HG03135 (cell line): ENCODE measurements around the gene WFDC12.
"Not testable (repeated sequence)": the region's sequence is repeated elsewhere in the genome, so short reads cannot be mapped to it uniquely, and the experiment has no call there.

Experiments used
- ATAC-seq: cut with Tn5 transposase; IDR thresholded peaks from one replicate; pipeline ENCODE4 v1.9.1; 2021; ENCODE audit warnings: mild to moderate bottlenecking, moderate library complexity; ENCODE audit not compliant: unreplicated experiment

The WFDC12 gene, protein sequence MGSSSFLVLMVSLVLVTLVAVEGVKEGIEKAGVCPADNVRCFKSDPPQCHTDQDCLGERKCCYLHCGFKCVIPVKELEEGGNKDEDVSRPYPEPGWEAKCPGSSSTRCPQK

DNA sequence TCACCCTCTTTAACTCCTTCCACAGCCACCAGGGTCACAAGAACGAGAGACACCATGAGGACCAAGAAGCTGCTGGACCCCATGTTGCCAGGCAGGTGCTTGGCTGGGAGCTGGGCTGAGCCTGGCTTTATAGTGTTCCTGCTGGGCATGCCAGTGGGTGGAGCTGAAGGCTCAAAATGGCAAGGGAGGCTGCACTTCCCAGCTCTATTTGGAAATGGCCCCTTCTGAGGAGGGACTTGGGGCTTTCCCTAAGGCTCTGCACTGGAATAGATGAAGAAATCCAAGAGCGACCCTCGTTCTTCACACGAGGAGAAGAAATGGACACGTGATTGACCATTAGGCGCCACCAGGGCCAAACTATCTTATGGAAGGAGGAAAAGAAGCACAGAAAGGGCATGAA is at the start of gene WFDC12:
WFDC12 (minus strand) TSS at position 101 of the 400 bp plus-strand sequence; CDS start at position 83, 18 bp downstream.
- ATAC-seq = no peak

DNA sequence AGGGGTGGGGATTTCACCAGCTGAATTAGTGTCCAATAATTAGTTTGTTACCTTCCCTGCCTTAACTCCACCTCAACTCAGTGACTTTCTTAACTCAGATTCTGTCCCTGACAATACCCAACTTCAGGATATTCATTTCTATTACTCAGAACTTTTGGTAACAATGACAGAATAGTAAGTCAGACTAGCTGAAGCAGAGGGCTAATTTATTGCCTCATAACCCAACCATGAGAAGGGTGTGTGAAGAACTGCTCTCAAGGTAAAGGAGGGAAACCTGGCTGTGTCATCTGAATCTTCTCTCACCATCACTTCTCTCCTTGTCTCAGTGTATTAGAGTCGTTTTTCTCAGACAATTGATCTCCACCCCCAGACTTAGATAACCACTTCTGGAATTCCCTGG is 49.3 kb upstream of the WFDC12 start:
- ATAC-seq = no peak

DNA sequence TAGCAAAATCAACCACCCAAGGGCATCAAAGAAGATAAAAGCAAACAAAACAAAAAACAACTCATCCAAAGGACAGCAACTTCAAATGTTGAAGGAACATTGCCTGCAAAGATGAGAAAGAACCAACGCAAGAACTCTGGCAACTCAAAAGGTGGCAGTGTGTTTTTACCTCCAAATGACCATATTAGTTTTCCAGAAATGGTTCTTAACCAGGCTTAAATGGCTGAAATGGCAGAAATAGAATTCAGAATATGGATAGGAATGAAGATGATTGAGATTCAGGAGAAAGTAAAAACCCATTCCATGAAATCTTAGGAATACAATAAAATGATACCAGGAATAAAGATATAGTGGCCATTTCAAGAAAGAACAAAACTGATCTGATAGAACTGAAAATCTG is 40.6 kb upstream of the WFDC12 start:
- ATAC-seq = no peak

DNA sequence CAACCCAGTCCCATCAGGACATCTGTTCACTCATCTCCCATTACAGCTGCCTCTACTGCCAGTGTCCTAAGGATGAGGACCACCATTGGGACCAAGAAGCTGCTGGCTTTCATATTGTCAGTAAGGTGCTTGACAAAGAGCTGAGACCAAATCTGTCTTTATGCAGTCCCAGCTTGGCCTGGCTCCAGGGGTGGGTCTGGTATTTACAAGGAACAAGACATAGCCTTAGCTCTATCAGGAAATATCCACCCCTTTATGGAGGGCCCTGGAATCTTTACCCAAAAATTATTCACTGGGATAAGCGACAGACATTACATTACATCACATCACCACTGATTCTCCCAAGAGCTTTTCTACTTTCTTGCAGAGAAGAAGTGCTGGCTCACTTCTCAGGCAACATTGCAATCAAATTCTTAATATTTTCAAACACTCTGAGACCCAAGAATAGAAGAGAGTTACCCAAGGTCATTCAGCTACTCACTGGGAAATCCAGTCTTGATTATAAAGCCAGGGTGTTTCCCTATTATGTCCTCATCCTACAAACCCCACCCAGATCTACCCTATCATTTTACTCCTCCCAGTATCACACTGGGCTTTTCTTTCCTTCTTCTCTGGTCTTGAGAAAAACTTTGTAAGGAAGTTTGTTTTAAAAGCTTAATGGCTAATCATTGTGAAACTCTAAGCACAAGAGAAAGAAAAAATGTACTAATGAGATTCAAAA is 39.0 kb upstream of the WFDC12 start:
- no peak for ATAC-seq

DNA sequence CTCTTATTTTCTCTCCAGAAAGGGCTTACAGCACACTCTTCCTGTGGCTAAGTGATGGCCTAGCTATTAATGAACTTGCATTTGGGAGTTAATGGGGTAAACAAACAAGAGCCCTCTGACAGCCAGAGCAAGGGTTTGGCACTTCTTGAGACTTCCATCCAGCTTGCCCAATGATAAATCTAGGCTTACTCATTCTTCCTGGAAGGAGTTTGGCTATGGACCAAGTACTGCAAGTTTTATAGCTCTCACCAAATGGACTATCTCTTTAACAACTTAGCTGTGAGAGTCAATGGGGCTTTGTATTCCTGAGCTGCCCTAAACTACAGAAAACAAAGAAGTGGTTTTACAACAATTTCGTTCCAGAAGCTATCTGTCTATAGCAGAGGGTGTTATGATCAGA is 33.7 kb upstream of the WFDC12 start:
- no peak for ATAC-seq

DNA sequence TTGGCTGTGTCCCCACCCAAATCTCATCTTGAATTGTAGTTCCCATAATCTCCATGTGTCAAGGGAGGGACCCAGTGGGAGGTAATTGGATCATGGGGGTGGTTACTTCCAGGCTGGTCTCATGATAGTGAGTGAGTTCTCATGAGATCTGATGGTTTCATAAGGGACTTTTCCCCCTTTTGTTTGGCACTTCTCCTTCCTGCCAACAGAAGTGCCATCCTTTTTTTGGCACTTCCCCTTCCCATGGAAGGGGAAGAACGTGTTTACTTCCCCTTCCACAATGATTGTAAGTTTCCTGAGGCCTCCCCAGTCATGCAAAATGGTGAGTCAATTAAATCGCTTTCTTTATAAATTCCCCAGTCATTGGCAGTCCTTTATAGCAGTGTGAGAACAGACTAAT is 32.4 kb upstream of the WFDC12 start:
- ATAC-seq = no peak

DNA sequence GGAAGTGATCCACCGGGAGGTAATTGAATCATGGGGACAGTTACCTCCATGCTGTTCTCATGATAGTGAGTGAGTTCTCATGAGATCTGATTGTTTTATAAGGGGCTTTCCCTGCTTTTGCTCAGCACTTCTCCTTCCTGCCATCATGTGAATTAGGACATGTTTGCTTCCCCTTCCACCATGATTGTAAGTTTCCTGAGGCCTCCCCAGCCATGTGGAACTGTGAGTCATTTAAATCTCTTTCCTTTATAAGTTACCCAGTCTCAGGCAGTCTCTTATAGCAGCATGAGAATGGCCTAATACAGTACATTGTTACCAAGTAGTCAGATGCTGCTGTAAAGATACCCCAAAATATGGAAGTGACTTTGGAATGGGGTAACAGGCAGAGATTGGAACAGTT is 30.5 kb upstream of the WFDC12 start:
- not testable (repeated sequence) for ATAC-seq

DNA sequence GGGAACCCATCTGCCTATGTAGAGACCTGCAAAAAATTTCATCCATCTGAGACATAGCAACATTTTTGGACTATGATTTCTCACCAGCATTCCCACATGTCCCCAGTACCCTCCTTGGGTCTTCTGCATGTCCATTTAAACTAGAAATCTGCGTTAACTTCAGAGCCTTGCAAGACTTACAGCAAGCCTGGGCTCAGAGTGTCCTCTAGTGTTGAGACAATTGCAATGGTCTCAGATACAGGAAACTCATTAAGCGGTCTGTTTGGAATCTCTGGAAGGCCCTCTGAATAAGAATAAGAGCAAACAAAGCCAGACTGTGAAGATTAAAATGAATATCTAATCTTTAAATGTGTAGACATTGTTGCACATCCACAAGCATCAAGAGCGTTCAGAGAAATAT is 29.9 kb upstream of the WFDC12 start:
- ATAC-seq = no peak

DNA sequence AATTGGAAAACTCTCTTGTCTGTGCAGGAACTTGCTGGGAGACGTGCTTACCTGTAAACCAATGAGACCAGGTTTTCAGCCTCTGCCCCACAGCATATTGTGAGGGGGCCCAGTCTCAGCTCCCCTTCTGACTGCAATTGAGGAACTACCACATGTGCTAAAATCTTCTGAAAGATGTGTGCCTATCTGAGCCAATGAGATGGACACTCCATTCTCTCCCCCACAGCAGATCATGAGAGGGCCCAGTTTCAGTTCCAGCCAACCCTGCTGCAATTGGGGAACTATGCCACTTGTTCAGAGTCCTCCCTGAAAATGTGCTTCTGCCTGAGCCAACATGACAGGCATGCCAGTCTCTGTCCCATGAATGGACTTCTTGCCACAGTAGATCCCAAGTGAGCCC is 29.5 kb upstream of the WFDC12 start:
- ATAC-seq = no peak

DNA sequence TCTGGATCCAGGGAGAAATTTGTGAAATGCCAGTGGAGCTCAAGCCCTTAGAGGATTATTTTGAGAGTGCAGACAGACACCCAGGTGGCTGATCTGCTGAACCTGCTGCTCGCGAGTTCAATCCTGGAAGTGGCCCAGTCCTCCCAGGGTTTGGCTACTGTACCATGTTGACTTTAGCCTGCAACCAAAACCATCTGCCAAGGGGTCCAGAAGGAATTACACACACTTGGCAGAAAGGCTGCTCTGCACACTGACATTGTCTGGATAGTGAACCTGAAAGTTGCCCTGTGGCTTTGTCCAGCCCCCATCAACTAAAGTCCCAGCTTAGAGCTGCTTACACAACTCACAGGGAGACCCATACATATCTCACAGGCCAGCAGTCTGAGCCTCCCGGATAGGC is 28.9 kb upstream of the WFDC12 start:
- ATAC-seq = no peak

DNA sequence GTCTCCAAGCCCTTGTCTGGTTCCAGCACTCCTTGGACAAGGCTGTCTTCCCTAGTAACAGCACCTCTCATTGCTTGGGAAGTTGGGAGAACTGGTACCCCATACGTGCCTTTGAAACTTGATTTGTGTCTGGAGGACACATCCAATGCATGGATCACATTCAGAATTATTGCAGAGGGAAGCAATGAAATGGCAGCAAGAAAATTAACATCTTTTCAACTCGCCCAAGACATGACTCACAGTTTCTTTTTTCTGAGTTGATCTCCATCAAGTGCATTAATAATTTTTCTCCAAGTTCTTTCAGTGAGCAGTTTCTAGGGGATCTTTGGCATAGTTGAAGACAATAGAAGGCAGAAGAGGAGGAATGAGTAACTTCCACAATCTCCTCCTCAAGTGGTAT is 28.1 kb upstream of the WFDC12 start:
- no peak for ATAC-seq

DNA sequence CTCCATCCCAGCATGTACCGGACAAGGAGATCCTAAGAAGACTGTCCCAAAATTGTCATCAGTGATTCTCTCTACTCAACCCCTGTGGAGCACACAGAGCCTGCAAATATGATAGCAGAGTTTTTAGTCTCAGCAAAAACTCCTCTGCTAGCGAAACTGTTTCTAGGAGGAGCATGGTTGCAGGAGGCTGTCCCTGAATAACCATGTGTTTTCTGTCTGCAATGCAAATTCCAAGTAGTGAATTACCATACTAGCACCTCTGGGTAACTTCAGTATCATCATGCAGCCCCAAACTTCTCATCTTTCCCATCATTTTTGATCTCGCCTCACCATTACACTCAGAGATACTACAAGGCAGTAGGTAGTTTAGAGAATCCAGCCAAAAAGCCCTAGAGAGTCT is 24.8 kb upstream of the WFDC12 start:
- no peak for ATAC-seq

DNA sequence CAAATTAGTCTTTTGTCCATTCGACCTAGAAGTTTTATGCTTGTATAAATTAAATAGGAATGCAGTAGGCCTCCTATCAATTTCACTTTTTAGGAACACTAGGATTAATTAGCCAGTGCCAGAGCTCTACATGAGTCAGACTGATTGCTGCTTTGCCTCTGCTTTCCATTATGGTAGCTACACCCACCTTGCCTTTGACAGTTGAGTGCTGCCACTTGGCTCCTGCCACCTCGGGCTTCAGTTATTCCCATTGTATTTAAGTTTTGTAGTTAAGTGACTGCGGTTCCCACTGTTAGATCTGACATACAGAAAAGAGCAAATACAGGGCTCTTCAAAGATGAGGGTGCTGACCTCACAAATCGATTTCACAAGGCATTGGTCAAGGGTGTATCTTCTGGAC is 16.6 kb upstream of the WFDC12 start:
- ATAC-seq = no peak

DNA sequence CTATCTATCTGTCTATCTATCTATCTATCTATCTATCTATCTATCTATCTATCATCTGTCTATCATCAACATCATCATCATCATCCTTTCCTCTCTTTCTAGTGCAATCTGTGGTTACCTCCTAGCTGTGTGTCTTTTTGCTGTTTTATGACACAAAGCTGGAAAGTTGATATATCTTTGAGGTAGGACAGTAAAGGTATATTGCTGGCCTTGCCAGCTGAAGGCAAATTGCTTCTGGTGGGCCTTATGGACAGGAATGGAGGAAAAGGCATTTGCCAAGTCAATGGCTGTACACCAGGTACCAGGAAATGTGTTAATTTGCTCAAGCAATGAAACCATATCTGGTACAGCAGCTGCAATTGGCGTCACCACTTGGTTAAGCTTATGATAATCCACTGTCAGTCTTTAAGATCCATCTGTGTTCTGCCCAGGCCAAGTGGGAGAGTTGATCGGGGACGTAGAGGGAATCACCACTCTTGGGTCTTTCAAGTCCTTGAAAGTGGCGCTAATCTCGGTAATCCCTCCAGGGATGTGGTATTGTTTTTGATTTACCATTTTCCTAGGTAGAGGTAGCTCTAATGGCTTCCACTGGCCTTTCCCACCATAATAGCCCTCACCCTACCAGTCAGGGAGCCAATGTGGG is 15.6 kb upstream of the WFDC12 start:
- not testable (repeated sequence) for ATAC-seq

DNA sequence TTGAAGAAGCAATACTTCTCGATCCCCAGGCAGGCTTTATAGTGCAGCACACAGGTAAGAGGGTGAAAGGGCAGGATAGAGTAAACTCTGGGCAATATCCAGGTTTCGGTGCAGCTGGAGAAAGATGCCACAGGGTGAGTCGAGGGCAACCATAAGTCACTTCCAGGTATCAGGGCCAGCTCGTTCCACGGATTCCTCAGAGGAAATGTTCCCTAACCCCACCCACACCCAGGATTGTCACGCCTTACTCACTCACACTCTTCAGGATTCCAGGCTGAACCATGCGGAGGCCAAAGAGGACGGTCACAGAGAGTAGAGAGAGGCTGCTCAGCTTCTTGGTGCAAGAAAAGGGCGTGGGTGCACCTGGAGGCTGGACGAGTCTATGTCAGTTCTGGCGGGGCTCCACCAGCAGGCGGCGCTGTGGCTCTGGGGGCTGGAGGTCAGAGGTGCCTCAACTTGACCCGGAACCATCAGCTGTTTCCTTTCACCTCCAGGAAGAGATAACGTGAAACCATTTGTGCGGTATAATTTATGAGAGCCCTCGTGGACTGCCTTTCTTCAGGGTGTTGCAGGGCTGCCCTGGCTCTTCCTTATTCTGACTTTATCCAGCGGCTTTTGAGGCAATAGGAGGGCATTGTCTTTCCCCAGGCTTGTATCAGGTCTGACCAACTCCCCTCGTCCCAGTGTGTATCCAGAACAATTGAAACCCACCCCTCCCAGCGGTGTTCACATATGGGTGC is 14.5 kb upstream of the WFDC12 start:
- no peak for ATAC-seq

DNA sequence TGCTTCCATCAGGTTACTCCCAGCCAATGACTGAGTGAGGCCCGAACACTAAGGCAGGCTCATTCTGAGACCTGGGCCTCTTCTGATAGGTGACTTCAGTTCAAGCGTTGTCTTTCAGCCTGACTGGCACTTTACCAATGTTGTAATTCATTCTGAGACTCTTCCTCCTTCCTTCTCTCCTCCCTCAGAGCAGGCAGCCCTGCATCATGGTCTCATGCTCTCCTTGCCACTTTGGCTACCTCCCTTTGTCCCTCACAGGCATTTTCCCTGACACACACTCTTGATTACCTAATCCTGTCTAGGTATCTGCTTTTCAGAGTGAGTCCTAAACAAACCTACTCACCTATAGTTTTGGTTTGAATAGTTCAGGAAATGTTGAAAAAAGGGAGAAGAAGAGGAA is 12.6 kb upstream of the WFDC12 start:
- no peak for ATAC-seq

DNA sequence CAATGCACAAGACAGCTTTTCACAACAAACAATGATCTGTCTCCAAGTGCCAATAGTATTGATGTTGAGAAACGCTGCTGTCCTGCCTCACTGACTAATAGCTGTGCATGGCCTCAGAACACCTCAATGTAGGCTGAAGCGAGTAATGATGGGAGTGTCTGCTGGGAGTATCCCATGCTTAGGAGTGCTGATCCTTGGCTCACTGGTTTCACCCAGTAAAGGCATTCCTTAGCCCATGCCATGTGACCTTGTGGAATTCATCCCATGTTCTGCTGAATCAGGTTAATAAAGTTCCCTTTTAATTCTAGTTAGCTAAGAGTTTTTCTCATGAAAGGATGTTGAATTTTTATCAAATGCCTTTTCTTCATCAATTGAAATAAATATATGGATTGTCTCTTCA is 3.8 kb upstream of the WFDC12 start:
- no peak for ATAC-seq

DNA sequence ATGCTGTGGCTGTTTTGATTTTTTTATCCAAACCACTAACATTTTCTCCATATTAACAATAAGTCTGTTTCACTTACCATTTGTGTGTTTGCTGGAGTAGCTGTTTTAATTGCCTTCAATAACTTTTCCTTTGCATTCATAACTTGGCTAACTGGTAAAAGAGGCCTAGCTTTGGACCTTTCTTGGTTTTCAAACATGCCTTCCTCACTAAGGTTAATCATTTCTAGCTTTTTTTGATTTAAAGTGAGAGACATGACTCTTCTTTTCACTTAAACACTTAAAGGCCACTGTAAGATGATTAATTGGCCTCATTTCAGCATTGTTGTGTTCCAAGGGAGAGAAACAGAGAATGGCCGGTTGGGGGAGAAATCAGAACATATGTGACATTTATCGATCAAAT is 2.9 kb downstream of the WFDC12 start:
- ATAC-seq = no peak

DNA sequence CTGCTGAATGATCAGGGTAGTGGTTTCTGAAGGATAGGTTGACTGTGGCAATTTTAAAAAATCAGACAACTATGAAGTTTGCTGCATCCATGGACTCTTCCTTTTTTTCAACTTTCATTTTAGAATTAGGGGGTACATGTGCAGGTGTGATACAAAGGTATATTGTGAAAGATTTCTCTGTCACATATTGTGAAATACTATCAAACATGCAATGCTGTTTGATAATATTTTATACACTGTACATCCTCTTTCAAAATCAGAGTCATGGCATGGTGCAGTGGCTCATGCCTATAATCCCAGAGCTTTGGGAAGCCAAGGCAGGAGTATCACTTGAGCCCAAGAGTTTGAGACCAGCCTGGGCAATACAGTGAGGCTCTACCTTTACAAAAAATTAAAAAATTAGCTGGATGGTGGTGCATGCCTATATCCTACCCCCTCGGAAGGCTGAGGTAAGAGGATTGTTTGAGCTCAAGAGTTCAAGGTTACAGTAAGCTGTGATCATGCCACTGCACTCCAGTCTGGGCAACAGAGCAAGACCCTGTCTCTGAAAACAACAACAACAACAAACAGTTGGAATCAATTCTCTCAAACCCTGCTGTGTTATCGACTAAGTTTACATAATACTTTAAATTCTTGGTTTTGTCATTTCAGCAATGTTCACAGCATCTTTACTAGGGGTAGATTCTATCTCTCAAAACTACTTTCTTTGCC is 4.6 kb downstream of the WFDC12 start:
- no peak for ATAC-seq

DNA sequence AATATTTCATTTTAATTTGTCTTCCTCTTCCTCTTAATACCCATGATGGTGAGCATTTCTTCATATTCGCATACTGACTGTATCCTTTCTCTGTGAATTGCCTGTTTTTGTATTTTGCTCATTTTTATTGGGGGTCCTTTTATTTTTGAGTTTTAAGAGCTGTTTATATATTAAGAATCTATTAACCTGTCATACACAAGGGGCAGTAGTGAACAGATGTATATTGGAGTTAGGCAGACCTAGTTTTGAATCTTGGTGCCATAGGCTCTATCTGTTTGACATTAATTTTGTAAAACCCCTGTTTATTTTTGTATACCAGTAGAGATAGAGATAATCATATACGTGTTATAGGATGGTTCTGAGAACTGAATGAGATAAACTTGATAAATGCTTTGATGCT is 6.2 kb downstream of the WFDC12 start:
- ATAC-seq = no peak

DNA sequence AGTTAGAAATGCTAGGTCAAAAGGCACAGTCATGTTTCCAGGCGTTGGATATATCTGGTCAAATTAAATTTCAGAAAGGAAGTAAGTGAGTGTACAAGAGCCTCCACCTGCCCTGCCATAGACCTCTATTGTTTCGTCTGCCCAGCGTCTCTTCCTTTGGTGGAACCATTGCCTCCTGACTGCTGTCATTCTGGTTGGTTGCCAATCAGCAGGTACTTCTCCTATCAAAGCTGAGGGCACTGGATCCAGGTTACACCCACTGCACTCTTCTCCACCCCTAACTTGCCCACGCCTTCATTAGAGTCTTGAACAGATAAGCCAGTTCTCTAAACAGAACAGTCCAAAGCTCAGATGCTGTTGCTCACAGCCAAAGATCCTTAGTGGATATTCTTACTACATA is 6.7 kb downstream of the WFDC12 start:
- ATAC-seq = no peak
